HG02943 (cell line): ENCODE data around the gene ZNF862.

Experiments used
- ATAC-seq: cut with Tn5 transposase; IDR thresholded peaks from one replicate; pipeline ENCODE4 v1.9.1; 2021; ENCODE audit warnings: mild to moderate bottlenecking, low read depth, moderate library complexity; ENCODE audit not compliant: unreplicated experiment

ZNF862 gene

DNA sequence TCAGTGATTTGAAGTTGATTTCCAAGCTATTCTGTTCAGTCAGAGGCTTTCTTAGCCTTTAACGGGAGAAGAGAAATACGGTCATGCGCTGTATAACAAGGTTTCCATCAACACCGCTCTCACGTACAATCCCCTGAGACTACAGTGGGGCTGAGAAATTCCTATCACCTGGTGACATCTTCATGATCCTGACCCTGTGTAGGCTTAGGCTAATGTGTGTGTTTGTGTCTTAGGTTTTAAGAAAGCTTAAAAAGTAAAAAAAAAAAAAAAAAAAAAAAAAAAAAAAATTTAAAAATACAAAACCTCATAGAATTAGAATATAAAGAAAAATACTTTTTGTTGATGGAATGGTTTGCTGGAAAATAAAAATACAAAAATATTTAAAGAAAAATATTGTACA is 1.8 kb downstream of the ZNF862 start:
- ATAC-seq: no peak

DNA sequence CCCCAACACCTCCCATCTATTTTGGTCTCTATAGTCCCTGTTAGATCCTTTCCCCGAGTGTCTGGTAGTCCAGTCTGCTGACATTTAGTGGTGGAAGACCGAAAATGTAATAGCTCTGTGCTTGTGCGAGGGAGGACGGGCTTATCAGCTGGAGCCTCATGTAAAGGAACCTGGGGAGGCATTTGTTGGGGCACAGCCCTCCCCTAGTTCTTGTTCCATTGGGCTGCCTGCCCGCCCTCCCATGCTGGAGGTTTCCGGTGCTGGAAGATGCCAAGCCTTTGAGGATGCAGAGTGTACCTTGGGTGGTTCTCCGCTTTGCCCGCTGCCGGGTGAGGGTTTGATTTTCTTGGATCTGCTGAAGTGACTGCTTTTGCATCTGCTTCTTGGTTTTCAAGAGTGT is 5.4 kb downstream of the ZNF862 start:
- ATAC-seq: no peak

DNA sequence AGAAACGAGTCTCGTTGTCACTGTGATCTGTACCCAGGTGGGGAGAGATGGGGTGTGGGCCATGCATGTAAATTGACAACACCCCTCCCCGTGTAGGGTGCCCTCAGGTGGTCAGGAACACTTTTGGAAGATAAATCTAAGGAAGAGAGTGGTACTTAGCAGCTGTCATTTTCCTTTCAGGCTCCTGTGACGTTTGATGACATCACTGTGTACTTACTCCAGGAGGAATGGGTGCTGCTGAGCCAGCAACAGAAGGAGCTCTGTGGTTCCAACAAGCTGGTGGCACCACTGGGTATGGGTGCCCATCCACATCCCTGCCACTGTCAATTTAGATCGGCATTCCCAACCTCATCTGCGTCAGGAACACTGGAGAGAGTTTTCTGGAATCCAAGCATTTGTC is 6.3 kb downstream of the ZNF862 start:
- ATAC-seq: no peak

DNA sequence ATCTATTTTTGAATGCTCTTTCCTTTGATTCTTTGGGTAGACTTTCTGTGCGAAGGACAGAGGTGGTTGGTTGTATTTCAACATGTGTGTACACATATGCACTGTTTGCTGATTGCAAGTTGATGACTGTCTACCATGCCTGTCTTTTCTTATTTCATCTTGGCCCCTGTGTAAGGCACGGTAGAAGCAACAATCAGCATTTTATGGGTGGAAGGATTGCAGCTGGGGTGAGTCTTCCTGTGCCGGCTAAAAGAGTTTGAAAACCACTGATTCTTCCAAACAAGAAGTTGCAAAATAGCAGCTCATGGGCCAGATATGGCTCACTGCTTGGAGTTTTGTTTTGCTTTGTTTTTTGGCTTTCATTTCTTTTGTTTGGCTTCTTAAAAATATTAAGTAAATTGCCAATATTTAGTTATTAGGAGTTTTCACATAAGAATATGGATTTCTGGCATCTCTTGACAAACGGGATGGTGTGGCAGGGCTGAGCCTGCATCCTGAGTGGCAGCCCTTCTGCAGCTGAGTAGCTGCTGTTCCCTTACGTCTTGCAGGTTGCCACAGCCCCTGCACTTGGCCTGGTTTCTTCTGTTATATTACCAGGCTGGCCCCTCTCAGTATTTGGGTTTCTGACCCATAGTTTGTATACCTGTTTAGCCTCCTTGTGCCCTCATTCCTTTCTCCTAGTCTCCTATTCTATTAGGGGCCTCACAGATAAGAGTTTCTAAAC is 7.2 kb downstream of the ZNF862 start:
- ATAC-seq: no peak

DNA sequence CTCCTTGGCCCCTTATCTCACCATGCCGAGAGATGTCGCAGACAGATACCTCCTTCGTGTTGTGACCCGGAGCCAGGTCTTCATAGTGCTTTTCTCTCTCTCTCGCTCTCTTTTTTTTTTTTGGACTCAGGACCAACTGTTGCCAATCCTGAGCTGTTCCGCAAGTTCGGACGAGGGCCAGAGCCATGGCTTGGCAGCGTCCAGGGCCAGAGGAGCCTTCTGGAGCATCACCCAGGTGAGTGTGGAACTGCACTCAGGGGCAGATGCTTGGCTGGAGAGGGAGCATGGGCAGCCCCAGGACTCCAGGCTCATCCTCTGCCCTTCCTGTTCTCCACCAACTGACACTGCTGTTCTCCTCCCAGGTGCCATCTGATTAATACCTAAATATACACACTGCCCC is 7.8 kb downstream of the ZNF862 start:
- ATAC-seq: no peak

DNA sequence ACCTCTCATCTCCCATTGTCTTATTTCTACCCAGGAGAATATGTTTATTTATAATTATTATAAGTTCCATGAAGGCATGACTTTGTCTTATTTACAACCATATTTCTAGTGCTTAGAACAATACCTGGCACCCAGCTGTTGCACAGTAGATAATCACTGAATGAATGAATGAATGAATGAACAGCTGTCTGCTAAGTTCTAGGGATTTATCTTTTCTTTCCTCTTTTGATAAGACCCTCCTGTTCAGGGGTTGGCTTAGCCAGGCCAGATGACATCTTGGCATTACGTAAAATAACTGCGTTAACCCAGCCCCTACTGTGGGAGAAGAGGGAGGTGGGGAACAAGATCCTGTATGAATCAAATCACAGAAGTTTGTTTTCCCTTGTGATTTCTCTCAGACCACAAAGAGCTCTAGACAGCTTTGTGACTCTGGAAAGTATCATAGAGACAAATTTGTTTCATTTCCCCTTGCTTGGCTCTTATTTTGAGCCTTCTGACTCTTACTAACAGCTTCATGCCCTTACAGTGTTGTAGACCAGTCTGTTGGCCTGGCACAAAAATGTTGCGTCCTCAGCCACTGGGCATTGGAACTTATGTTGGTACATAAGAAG is 8.4 kb downstream of the ZNF862 start:
- no peak for ATAC-seq

DNA sequence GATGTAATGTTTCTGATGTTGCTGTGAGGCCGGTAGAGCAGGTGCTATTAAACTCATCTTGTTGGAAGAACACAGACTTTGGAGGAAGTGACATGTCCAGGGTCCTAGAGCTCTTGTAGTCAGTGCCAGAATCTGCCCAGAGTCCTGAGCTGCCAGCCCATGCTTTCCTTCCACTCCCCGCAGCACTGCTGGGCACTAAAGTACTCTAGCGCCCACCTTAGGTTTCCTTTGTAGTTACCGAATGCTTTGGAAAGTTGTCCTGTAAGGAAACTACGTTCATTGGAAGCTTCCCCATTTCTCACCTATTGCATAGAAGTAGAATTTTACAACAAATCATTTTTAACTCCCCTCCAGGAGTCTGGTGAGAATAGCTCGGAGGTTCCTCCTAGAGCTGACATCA is 11.0 kb downstream of the ZNF862 start:
- no peak for ATAC-seq

DNA sequence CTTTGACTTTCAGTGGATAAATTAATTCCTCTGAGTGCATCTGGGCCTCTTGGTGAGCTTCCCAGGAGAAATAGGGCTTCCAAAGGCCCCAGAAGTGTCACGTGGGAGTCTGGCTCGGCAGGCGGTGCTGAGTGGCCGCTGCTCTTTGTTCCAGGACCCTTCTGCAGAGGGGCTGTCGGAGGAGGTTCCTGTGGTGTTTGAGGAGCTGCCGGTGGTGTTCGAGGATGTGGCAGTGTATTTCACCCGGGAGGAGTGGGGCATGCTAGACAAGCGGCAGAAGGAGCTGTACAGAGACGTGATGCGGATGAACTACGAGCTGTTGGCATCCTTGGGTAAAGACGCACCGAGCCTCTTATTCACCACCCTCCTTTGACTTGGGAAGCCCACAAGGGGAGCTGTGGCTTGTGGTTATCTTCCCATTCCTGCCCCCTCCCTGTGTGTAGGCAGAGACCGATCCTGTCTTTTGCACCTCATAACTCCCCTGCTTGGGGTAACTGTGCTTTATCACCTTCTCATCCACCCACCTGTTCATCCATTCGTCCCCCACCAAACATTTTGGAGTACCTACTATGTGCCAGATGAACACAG is 11.9 kb downstream of the ZNF862 start:
- no peak for ATAC-seq

DNA sequence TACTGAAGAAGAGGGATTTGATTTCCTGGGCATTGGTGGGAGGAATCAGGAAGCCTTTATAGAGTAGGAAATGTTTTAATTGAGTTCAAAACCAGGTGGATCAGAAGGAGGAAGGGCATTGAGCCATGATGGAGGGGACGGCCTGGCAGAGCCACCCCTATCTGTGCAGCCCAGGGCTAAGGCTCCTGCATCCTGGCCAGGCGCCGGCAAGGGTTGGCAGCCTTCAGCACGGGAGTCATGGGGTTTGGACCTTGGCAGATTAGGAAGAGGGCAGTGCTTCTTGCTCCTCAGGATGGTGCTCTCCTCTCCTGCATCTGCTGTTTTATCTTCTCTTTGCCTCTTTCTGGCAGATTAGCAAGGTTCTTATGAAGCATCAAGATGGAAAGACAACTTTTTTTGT is 12.5 kb downstream of the ZNF862 start:
- no peak for ATAC-seq

DNA sequence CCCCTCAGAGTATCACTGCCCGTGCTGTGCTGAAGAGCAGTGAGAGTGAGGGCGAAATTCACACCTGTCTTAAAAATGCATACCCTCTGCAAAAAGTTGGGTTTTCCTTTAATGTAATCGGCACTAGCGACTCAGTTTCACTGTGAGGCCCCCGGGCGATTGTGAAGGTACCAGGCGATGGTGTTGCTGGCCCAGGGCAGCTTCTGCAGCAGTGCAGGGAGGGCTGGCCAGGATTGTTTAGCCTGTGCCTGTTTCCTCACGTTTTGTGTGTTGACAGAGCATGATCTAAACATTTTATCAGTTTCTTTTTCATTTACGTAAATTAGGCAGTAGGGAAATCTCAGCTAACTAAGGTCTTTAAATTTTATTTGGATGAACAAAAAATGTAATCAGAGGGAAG is 13.3 kb downstream of the ZNF862 start:
- no peak for ATAC-seq

DNA sequence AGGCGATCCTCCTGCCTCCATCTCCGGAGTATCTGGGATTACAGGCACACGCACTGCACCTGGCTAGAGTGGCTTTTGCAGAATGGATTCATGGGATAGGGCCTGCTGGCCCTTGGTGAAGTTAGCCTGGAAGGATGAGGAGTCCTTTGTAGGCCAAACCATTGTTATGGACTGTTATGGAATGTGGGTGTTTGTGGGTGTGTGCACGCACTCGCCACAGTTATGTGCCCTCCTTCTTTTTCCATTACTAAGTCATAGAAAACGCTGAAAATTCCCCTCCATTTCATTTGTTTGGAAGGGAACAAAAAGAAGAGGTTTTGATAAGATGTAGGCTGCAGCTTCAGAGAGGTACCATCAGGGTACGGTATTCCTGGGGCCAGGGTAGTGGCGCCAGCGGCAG is 15.0 kb downstream of the ZNF862 start:
- no peak for ATAC-seq

DNA sequence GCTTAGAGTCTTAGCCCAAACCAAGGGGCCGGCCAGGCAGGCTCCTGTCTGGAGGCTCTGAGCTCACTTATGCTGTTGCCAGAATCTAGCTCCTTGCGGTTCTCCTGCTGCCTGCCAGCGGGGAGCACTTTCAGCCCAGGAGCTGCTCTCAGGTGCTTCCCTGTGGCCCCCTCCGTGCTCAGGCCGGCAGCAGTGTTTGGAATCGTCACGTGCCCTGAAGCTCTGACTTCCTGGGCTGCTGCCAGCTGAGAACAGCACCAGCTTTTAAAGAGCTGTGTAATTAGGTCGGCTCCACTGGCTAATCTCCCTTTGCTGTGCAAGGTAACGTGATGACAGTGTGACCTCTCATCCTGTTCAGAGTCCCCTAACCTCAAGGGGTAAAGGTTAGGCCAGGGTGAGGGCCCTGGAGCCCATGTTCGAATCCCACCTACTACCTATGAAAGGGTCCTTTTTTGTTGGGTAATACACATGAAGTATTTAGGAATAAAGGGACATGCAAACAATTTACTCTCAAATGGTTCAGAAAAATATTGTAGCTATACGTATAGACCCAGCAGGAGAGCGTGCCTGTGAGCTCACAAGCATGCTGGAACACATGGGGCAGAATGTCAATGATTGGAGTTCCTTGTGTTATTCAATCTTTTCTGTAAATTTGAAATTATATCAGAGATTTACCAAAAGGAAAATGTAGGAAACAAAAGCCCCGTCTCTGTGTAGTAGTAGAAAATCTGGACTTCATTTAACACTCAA is 16.6 kb downstream of the ZNF862 start:
- no peak for ATAC-seq

DNA sequence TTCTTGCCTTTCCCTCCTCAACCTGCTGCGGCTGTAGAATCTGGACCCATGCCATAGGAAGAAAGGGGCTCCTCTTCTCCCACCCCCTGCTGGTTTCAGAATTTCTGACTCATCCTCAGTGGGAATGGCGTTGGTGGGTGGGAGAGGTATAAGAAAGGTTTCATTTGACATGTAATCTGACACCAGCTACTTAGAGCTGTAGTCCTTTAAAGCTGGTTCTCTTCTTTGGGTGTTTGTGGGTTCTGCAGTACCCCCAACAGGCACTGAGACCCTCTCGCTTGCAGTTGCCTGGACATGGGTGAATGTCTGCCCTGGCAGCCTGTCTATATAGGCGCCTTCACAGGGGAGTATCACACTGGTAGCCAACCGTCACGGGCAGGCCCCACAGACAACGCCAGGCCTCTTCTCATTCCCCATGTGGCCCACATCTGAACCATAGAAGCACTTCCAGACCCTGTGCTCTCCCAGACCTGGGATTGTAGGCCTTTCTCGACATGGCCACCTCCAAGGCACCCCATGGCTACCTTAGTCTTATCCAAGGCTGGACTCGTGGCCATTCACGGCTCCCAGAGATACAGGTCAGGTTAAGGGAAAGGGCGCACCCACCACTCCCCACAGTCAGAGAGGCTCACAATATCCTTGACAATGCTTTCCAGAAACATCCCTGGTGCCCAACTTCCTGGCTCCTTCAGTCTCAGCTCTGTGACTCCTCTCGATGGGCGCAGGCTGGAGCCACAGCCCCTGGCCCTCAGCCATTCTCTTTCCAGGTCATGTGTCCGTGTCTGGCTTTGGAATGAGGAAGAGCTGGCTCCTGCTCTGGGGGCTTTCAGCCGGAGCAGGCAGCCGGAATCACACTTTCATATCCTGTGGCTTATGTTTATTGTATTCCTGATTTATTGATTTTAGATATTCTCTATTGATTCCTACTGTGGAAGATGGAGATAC is 17.5 kb downstream of the ZNF862 start:
- ATAC-seq: no peak

DNA sequence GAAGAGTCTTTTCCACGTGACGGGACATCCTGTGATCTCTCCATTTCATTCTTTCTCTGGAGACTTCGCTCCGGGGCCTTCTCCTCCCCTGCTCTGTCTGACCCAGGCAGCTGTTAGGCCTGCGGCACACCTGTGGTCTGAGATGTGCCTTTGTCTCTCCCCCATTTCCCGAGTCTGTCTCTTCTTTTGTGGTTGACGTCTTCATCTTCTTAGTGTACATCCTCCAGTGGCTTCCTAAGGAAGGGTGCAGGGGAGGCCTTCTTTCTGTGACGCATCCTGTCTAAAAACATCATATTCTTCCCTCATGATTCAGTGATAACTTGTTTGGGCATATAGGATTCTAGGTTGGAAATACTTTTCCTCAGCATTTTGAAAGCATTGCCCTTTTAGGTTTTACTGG is 18.4 kb downstream of the ZNF862 start:
- no peak for ATAC-seq

DNA sequence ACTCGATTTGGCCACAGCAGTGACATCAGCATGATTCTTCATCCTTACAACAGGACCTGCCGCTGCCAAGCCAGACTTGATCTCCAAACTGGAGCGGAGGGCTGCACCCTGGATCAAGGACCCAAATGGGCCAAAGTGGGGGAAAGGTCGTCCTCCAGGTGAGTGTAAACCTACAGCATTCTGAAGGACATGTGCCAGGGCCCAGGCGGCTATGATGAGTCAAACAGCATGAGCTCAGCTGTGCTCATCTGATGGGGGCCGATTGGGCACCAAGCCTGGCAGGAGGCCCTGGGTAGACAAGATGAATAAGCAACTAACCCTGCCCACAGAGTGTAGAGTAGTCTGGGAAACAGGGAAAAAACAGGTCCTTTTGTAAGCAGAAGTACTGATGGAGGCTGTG is 21.2 kb downstream of the ZNF862 start:
- no peak for ATAC-seq

DNA sequence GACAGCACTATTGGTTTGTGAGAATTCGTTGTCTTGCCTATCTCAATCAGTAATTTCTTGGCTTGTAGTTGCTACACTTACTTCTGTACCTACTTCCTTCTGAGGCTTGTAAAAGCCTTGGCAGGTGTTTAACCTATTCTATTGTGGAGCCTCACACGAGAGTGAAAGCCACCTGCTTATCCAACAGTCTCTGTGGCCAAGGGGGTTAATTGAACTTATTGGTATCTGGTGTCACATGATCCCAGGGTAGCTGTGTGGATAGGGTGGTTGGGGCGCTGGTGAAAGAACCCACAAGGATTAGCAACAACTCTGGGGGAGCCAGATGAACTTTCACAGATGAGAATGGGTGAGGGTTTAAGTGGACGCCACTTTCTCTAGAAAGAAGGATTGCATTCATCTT is 21.7 kb downstream of the ZNF862 start:
- no peak for ATAC-seq

DNA sequence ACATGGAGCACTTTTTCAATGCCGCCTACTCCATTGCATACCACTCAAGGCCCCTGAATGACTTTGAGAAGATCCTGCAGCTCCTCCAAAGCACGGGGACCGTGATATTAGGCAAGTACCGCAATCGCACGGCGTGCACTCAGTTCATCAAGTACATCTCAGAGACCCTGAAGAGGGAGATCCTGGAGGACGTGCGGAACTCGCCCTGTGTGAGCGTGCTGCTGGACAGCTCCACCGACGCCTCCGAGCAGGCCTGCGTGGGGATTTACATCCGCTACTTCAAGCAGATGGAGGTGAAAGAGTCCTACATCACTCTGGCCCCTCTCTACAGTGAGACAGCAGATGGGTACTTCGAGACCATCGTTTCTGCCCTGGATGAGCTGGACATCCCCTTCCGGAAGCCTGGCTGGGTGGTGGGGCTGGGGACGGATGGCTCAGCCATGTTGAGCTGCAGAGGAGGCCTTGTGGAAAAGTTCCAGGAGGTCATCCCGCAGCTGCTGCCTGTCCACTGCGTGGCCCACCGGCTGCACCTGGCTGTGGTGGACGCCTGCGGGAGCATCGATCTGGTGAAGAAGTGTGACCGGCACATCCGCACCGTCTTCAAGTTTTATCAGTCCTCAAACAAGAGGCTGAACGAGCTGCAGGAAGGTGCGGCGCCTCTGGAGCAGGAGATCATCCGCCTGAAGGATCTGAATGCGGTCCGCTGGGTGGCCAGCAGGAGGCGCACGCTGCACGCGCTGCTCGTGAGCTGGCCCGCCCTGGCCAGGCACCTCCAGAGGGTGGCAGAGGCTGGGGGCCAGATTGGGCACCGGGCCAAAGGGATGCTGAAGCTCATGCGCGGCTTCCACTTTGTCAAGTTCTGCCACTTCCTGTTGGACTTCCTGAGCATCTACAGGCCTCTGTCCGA is 22.9 kb downstream of the ZNF862 start:
- ATAC-seq: no peak

DNA sequence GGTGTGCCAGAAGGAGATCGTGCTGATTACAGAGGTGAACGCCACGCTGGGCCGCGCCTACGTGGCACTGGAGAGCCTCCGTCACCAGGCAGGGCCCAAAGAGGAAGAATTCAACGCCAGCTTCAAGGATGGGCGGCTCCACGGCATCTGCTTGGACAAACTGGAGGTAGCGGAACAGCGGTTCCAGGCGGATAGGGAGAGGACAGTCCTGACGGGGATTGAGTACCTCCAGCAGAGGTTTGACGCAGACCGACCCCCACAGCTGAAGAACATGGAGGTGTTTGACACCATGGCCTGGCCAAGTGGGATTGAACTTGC is 23.5 kb downstream of the ZNF862 start:
- no peak for ATAC-seq

DNA sequence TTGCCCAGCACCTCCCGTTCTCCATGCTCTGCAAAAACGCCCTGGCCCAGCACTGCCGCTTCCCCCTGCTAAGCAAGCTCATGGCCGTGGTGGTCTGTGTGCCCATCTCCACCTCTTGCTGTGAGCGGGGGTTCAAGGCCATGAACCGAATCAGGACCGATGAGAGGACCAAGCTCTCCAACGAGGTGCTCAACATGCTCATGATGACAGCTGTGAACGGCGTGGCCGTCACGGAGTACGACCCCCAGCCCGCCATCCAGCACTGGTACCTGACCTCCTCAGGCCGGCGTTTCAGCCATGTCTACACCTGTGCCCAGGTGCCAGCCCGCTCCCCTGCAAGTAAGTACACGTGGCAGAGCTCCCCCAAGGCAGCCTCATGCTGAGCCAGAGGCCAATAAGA is 24.0 kb downstream of the ZNF862 start:
- no peak for ATAC-seq

DNA sequence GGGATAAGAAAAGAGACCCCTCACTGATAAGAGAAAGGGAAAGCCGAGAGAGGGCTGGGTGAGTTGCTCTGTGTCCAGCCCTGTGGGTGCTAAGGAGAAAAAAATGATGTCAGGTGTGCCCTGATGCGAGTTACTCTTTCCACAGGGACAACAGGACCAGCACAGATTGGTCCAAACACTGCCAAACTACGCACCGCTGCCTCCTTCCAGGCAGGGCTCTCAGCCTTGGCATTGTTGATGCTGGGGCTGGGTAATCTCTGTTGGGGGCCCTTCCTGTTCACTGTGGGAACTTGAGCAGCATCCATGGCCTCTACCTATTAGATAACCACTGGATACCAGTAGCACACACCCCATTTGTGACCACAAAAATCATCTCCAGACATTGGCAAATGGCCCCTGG is 25.3 kb downstream of the ZNF862 start:
- ATAC-seq: no peak
